CD4-positive, alpha-beta T cell treated with Interleukin-21 for 1 hour (primary cell): ENCODE results near the gene CGNL1.

ENCODE experiments used
- DNase-seq: peaks from one replicate; pipeline ENCODE4 v3.0.0-alpha.2; 2020

Gene CGNL1

GRCh38 chr15:57462381-57462780 is 86.1 kb downstream of the CGNL1 start:
- DNase-seq = no peak

DNA sequence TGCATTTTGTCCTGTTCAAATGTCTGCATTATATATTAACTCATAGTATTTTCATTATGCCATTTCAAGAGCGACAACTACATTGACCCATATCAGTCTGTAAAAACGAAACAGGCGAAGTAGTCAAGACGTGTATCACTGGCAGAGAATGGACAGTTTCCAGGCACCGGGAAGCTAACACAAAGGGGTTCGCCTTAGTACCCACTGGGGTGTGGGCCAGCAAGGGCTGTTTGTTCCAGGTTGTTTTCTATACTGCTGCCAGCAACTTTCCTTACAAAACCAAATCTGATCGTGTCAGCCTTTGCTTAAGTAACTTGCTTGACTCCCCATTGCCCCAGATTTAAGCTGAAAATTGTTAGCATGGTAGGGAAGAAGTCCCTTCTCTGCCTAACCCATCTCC is 87.1 kb downstream of the CGNL1 start:
- no peak for DNase-seq

GRCh38 chr15:57464480-57464879 is 88.2 kb downstream of the CGNL1 start:
- no peak for DNase-seq

- no peak for DNase-seq
These were observed 92.2 kb downstream of the CGNL1 start for GRCh38 chr15:57468486-57468885.

DNA sequence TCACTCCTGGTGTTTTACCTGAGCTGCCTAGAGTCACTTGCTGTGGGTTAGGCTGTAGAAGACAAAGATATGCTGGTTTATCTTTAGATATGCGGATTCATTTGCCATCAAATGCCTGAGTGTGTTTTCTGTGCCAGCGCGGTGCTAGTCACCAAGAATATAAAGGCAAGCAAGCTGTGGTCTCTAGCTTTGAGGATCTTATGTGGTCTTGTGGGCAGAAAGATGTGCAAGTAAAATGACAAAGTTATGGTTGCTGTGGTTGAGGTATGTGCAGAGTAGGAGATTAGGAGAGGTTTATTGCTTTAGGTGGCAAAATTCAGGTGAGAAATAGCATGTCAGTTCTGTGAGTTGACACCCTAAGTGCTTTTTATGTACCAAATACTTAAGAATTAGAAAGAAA is 94.2 kb downstream of the CGNL1 start:
- DNase-seq = no peak

DNA sequence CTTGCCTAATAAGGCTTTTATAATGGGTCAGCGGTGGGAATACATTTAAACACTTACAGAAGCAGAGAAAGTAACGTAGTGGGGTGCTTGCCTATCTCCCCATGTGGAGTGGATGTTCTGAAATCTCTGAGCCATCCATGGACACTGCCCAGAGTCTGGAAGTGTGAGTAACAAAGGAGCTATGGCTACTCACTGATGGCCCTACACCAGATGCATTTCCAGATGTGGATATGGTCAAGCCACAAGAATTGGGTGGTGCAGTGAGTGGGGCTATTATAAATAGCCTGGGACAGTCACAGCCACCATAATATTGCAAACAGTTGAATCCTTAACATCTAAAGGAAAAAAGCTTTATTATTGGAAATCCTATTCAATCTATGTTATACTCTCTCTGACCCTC is 96.6 kb downstream of the CGNL1 start:
- DNase-seq = no peak

- no peak for DNase-seq
These were observed 100.2 kb downstream of the CGNL1 start for GRCh38 chr15:57476533-57476975.

DNA sequence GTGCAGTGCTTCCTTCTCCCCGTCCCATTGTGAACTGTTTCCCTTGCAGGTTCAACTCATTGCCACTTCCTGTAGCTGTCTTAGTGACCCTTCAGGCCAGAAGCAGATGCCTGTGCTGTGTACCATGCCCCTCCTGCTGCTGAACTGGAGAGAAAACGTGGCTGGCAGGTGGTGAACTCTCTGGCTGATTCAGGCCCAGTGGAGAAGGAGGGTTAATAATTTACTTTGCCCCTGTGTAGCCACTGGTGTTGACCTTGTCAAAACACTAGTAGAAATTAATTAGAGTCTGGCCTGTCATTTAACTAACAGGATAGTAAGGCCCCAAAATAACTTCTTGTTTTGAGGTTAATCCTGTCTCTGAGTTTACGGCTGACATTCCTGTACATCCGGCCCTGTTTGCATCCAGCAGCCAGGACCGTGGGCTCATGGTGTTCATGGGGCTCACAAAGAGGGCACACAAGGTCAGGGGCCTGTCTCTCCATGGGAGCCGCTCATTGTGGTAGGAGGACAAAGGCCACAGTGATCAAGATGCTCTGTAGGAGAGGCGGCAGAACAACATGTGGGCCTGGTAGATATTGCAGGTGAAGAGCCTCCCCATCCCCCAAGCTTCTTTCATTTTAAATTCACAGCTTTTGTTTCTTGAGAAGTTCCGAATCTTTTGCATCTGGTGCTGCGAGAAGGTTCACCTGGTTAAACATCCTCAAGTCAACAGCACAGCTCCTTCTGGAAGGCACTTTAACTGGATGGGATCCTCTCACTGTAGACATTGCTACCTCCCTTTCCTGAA is 101.6 kb downstream of the CGNL1 start:
- DNase-seq = no peak

DNA sequence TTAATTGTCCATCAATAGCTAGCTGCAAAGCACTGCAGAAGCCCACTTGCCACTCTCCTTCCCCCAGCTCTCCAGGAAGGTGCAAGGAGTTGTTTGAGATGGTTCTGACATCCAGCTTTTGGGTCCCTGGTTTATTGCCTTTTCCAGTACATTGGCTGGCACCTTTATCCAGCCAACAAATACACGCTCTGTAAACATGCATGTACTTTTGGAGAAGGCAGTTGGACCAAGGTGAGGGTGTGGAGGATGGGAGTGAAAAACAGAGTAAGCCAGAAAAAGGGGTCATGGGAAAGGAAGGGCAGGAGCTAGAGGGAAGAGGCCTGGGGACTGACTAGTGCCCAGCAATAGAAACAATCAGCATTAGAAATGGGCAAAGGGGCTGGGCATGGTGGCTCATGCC is 102.7 kb downstream of the CGNL1 start:
- no peak for DNase-seq

- no peak for DNase-seq
These were observed 104.9 kb downstream of the CGNL1 start for GRCh38 chr15:57481038-57481705.

GRCh38 chr15:57485869-57486268 is 109.6 kb downstream of the CGNL1 start:
- no peak for DNase-seq

GRCh38 chr15:57486833-57487232 is 110.5 kb downstream of the CGNL1 start:
- no peak for DNase-seq

DNA sequence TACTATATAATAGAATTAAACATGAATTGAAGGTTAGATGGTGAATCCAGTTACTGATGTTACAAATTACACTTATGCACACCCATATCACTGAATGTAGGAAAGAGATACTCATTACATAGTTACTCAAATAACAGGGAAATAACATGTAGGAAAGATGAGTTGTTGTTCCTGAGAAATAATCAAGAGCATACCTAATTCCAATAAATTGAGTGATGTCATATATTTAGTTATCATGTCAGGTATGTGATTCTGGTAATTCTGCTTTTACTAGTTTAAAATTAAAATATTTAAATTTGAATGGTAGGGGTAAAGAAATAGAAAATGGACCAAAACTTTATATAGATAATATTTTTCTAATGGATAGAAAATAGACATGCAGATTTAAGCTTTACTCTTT is 112.8 kb downstream of the CGNL1 start:
- DNase-seq = no peak

DNA sequence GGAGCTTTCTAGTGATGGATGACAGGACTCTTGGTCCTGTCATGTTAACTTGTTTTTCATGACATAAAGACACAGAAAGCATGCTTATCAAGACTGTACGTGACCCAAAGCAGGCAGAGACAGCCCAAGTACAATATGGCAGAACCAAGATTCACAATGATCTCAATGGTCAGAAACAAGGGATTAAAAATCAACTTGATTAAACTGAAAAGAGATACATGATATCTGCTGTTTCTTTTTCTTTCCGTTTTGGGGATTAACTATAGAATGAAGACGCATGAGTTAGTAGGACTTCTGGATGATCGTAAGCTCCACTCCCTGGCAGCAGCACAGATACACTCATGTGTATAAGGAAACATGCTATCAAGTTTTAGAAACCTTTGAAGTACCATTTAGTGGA is 117.0 kb downstream of the CGNL1 start:
- no peak for DNase-seq

GRCh38 chr15:57494581-57494980 is 118.3 kb downstream of the CGNL1 start:
- DNase-seq = no peak

- no peak for DNase-seq
These were observed 118.7 kb downstream of the CGNL1 start for GRCh38 chr15:57495041-57495440.

DNA sequence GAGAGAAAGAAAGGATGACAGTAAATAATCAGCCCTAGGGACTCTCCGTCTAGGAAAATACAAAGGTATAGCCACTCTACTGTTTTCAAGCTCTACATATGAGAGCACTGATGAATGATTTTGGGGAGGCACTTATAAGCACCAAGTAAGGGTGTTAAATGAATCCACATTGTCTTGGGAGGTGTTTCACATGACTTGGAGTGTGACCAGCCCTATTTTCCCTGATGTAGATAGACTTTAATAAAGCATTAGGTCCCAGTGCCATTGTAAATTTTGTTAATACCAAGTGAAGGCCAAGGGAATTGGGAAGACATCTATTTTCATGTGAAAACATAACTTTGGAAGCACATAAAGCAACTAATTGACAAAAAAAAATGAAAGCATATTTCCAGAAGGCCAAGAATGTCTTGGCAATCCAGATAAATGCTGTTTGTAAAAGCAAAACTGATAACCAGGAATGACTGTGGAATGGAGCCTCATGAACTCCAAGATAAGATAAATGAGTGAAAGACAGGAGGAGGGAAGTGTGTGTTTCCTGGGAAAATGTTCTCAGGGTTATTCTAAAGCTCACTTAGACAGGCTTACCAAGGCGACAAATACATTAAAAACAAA is 119.4 kb downstream of the CGNL1 start:
- DNase-seq = no peak

DNA sequence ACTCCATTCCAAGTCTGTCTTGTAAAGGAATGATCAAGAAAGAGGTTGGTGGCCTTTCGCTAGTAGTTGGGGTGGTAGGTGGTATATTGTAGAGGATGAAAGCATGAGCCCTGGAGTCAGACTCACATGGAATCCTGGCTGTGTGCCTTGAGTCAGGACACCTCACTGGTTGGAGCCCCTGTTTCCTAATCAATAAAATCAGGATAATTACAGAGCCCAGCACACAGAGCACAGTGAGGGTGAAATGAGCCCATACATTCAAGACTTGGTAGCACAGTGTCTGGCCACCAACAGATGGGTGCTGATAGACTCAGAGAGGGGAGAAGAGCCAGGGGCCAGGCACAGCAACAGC is 120.3 kb downstream of the CGNL1 start:
- DNase-seq = no peak

GRCh38 chr15:57496946-57497869 is 120.9 kb downstream of the CGNL1 start:
- no peak for DNase-seq

GRCh38 chr15:57500256-57500655 is 124.0 kb downstream of the CGNL1 start:
- no peak for DNase-seq

DNA sequence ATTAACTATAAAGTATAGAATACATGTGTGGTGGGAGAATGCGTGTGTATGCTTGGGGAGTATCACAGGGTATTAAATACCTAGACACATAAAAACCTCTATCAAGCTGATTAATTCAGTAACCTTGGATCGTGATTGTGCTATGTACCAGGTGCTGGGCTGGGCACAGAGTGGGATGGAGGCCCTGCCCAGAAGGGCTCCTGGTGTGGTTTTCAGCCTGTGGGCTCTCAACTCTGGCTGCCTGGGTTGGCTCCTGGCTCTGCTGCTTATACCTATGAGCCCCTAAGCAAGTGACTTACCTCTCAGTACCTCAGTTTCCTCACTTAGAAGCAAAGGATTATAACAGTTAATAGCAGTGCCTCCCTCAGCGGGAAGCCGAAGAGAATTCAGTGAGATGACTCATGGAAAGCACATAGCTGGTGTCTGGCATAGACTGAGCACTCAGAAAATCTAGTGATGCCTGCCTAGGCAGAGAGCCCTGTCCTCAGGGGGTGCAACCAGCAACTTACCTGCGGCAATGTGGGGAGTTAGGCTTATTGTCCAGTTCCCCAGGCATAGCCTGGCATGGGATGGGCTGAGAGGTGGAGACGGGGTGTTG is 124.8 kb downstream of the CGNL1 start:
- DNase-seq = no peak

DNA sequence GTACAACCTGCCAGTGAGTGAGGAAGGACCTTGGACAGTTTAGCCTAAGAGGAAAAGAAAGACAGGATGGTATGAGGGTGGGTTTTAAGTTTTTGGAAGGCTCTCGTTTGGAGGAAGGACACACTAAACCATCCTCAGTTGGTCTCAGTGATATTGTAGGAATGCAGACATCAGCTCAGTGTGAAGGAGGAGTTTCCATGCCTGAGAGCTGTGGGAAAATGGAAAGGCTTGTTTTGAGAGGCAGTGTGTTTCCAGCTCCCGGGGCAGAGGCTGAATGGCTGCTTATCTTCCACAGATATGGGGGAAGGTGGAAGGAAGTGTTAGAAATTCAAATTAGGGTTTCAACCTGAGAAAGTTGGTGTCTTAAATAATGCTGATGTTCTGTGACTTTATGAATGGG is 125.8 kb downstream of the CGNL1 start:
- DNase-seq = no peak
